Eye (tissue), 1 donor: ENCODE measurements around the gene FERMT3.

Experiments used
- DNase-seq: peaks from one replicate; pipeline ENCODE4 v3.0.0-alpha.2; 2015

The FERMT3 gene

GRCh38 chr11:64251016-64251752 lies 44.7 kb downstream of the FERMT3 start, which contains the start of gene PLCB3:
TSS of gene PLCB3 (plus strand) at chr11:64251530. CDS start at chr11:64251650, 120 bp downstream.
- peak; percentile 78 for DNase-seq

GRCh38 chr11:64251753-64252002 lies 45.2 kb downstream of the FERMT3 start:
- peak; percentile 55 for DNase-seq

GRCh38 chr11:64252003-64252872 lies 45.7 kb downstream of the FERMT3 start:
- no peak for DNase-seq

- DNase-seq: no peak
These were observed 46.5 kb downstream of the FERMT3 start for GRCh38 chr11:64253043-64253442.

- DNase-seq: no peak
These were observed 47.0 kb downstream of the FERMT3 start for GRCh38 chr11:64253481-64253880.

GRCh38 chr11:64254326-64254725 lies 47.8 kb downstream of the FERMT3 start:
- no peak for DNase-seq

- DNase-seq: no peak
These were observed 48.9 kb downstream of the FERMT3 start for GRCh38 chr11:64255135-64256128.

- DNase-seq: no peak
These were observed 49.8 kb downstream of the FERMT3 start for GRCh38 chr11:64256300-64256699.

- no peak for DNase-seq
These were observed 51.8 kb downstream of the FERMT3 start for GRCh38 chr11:64258356-64258755.

- no peak for DNase-seq
These were observed 52.5 kb downstream of the FERMT3 start for GRCh38 chr11:64258946-64259532.

- no peak for DNase-seq
These were observed 53.1 kb downstream of the FERMT3 start for GRCh38 chr11:64259533-64260067.

GRCh38 chr11:64260147-64260708 lies 53.7 kb downstream of the FERMT3 start:
- no peak for DNase-seq

GRCh38 chr11:64261556-64262080 lies 55.1 kb downstream of the FERMT3 start:
- no peak for DNase-seq

- no peak for DNase-seq
These were observed 55.9 kb downstream of the FERMT3 start for GRCh38 chr11:64262271-64263002.

- peak; percentile 82 for DNase-seq
These were observed 56.8 kb downstream of the FERMT3 start for GRCh38 chr11:64263021-64263946.

GRCh38 chr11:64263947-64264317 lies 57.4 kb downstream of the FERMT3 start:
- DNase-seq: no peak

GRCh38 chr11:64264371-64264852 lies 57.9 kb downstream of the FERMT3 start:
- peak; percentile 29 for DNase-seq

- no peak for DNase-seq
These were observed 58.9 kb downstream of the FERMT3 start for GRCh38 chr11:64265176-64266160.
